Measurements from ENCODE around the gene GRIK4.
"Not testable (repeated sequence)": the region's sequence is repeated elsewhere in the genome, so short reads cannot be mapped to it uniquely, and the experiment has no call there.

GRIK4 gene

DNA sequence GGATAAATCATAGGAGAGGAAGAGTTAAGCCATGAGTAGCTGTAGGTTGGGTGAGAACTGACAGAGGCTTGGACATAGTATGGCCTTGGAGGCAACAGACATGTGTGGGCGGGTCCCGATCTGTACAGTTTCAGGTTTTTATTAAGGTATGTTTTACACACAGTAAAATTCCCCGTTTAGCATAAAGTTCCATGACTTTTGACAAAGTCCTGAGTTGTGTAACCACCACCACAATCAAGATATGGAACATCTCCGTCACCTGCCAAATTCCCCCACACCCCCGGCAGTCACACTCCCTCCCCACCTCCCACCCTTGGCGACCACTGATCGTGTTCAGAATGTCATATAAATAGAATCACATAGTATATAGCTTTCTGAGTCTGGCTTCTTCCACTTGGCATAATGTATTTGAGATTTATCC, 68.1 kb downstream of the GRIK4 start:
- no peak for ATAC-seq (replicated peaks; ENCODE audit: extremely low read depth, poor library complexity, severe bottlenecking)
- Mint-ChIP-seq H3K4me3 (no peak overlapping the region), H3K9me3 (peaks cover 6% of the 10 kb centered on the region), H3K4me1 (no peaks in the 10 kb centered on the region), H3K27me3 (peaks cover 71% of the 10 kb centered on the region), H3K27ac (ENCODE audit: low read depth) (no peak overlapping the region), H3K36me3 (ENCODE audit: insufficient read depth) (no peaks in the 10 kb centered on the region)
- DNase-seq (ENCODE audit: low spot score in 2 of 2) = no peak

DNA sequence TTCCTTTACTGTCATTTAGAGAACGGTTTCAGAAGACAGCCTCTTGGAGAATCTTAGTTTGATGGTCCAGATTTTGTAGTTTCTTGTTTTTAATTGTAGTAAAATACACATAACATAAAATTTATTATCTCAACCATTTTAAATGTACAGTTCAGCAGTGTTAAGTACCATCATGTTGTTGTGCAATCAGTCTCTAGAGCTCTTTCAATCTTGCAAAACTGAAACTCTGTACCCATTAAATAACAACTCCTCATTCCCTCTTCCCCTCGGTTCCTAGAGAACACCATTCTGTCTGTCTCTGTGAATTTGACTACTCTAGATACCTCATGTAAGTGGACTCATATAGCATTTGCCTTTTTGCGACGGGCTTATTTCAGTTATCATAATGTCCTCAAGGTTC, 69.8 kb downstream of the GRIK4 start:
- no peak overlapping the region for H3K27ac Mint-ChIP-seq (ENCODE audit: low read depth)

DNA sequence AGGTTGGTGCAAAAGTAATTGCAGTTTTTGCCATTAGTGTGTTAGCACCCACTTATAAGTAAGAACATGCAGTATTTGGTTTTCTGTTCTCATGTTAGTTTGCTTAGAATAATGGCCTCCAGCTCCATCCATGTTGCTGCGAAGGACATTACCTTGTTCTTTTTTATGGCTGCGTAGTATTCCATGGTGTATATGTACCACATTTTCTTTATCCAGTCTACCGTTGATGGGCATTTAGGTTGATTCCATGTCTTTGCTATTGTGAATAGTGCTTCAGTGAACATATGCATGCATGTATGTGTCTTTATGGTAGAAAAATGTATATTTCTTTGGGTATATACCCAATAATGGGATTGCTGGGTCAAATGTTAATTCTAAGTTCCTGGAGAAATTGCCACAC, 71.0 kb downstream of the GRIK4 start:
- not testable (repeated sequence) for DNase-seq (ENCODE audit: low spot score in 2 of 2); H3K9me3 Mint-ChIP-seq; ATAC-seq (replicated peaks; ENCODE audit: extremely low read depth, poor library complexity, severe bottlenecking); H3K27ac Mint-ChIP-seq (ENCODE audit: low read depth); H3K36me3 Mint-ChIP-seq (ENCODE audit: insufficient read depth); H3K4me3 Mint-ChIP-seq; H3K4me1 Mint-ChIP-seq
- peaks cover 73% of the 10 kb centered on the region for H3K27me3 Mint-ChIP-seq

More for the DNA sequence above, 69.8 kb downstream of the GRIK4 start:
- no peaks in the 10 kb centered on the region for H3K4me1 Mint-ChIP-seq
- peaks cover 6% of the 10 kb centered on the region for H3K9me3 Mint-ChIP-seq
- ATAC-seq (replicated peaks; ENCODE audit: extremely low read depth, poor library complexity, severe bottlenecking) (no peak), DNase-seq (ENCODE audit: low spot score in 2 of 2) (no peak)
- H3K4me3 Mint-ChIP-seq = no peak overlapping the region
- no peaks in the 10 kb centered on the region for H3K36me3 Mint-ChIP-seq (ENCODE audit: insufficient read depth)
- peaks cover 73% of the 10 kb centered on the region for H3K27me3 Mint-ChIP-seq

DNA sequence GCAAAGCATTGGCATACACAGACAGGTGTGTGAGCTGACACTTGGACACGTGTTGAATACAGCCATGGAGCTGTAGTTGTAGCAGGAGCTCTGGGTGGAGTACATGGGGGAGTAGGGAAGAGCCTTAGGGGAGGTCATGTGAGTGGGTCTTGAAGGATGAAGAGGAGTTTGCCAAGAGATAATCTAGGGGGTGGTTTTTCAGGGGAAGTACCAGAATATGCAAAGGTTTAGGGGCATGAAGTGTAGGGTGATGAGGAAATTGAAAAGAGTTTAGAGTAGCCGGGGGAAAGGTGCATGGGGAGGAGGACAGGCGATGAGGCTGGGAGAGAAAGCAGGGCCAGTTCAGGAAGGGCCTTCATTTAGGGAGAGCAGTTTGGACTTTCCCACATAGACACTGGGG, 74.5 kb downstream of the GRIK4 start:
- no peak for ATAC-seq (replicated peaks; ENCODE audit: extremely low read depth, poor library complexity, severe bottlenecking)
- no peak for DNase-seq (ENCODE audit: low spot score in 2 of 2)
- Mint-ChIP-seq H3K4me1 (no peaks in the 10 kb centered on the region), H3K36me3 (ENCODE audit: insufficient read depth) (no peaks in the 10 kb centered on the region), H3K4me3 (no peak overlapping the region), H3K27ac (ENCODE audit: low read depth) (no peak overlapping the region), H3K27me3 (peaks cover 70% of the 10 kb centered on the region), H3K9me3 (peaks cover 6% of the 10 kb centered on the region)

GRCh38 chr11:120586728-120587127, 75.2 kb downstream of the GRIK4 start:
- ATAC-seq (replicated peaks; ENCODE audit: extremely low read depth, poor library complexity, severe bottlenecking) = no peak
- Mint-ChIP-seq H3K27ac (ENCODE audit: low read depth) (no peak overlapping the region), H3K9me3 (peaks cover 6% of the 10 kb centered on the region), H3K4me1 (no peaks in the 10 kb centered on the region), H3K36me3 (ENCODE audit: insufficient read depth) (no peaks in the 10 kb centered on the region), H3K27me3 (peaks cover 65% of the 10 kb centered on the region), H3K4me3 (no peak overlapping the region)
- DNase-seq (ENCODE audit: low spot score in 2 of 2) = no peak

DNA sequence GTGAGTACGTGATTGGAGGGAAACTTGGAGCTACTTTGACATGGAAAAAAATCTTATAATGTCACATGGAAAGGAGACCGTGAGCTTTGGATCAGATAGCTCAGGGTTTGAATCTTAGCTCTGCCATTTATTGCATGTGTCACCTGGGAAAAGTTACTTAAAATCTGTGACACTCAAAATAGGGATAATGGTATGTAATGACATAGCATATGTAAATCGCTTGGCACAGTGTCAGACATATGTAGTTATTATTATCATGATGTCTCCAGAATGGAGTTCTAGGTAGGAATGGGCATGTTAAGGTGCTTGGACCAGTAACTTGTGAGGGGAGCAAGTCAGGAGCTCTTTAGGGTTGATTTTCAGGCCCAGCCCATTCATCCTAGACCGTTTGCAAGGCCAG, 75.8 kb downstream of the GRIK4 start:
- Mint-ChIP-seq H3K27ac (ENCODE audit: low read depth) (no peak overlapping the region), H3K9me3 (peaks cover 6% of the 10 kb centered on the region), H3K4me3 (no peak overlapping the region), H3K27me3 (peaks cover 65% of the 10 kb centered on the region), H3K36me3 (ENCODE audit: insufficient read depth) (no peaks in the 10 kb centered on the region), H3K4me1 (no peaks in the 10 kb centered on the region)
- ATAC-seq (replicated peaks; ENCODE audit: extremely low read depth, poor library complexity, severe bottlenecking) (no peak), DNase-seq (ENCODE audit: low spot score in 2 of 2) (no peak)

DNA sequence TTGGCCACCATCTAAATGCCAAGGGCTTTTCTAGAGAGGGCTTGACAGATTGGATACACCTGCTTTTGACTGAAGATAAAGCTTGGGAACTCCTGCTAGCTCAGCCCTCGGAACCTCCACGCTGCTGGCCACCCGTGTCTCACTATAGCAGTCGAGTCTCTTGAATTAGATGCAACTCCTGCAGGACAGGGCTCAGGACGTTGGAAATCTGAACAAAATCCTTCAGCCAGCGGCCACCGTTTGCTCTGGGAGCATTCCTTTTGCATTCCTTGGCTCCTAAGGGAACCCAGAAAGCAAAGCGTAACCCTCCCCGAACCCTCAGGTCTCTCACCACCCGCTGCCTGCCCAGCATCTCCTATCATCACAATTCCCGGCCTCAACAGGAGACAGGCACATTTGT, 77.8 kb downstream of the GRIK4 start:
- no peak overlapping the region for H3K27ac Mint-ChIP-seq (ENCODE audit: low read depth)
- H3K36me3 Mint-ChIP-seq (ENCODE audit: insufficient read depth) = no peaks in the 10 kb centered on the region
- no peak for ATAC-seq (replicated peaks; ENCODE audit: extremely low read depth, poor library complexity, severe bottlenecking)
- peaks cover 64% of the 10 kb centered on the region for H3K27me3 Mint-ChIP-seq
- no peaks in the 10 kb centered on the region for H3K9me3 Mint-ChIP-seq
- DNase-seq (ENCODE audit: low spot score in 2 of 2) = no peak
- H3K4me1 Mint-ChIP-seq = no peaks in the 10 kb centered on the region
- H3K4me3 Mint-ChIP-seq = no peak overlapping the region

DNA sequence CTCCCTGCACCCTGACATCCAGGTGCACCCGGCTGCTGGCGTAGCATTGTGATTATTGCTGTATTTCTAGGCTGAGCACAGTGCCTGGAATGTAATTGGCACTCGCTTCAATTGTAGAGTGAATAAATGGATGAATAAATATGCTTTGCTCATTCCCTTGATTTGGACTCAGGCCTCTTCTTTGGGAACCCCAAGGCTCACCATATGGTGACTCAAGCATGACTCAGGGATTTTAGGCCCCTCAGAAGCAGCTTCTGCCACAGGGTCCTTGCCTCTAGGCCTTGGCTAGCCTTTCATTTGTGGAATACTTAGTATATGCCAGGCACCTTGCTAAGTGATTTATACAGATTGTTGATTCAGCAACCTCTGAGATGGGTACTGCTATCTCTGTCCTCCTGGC, 78.9 kb downstream of the GRIK4 start:
- DNase-seq (ENCODE audit: low spot score in 2 of 2) = no peak

GRCh38 chr11:120594746-120595145, 83.2 kb downstream of the GRIK4 start:
- H3K4me3 Mint-ChIP-seq = no peak overlapping the region
- no peaks in the 10 kb centered on the region for H3K4me1 Mint-ChIP-seq
- peaks cover 31% of the 10 kb centered on the region for H3K27me3 Mint-ChIP-seq
- no peak overlapping the region for H3K27ac Mint-ChIP-seq (ENCODE audit: low read depth)
- no peak for DNase-seq (ENCODE audit: low spot score in 2 of 2)
- ATAC-seq (replicated peaks; ENCODE audit: extremely low read depth, poor library complexity, severe bottlenecking) = no peak
- H3K36me3 Mint-ChIP-seq (ENCODE audit: insufficient read depth) = no peaks in the 10 kb centered on the region
- H3K9me3 Mint-ChIP-seq = no peaks in the 10 kb centered on the region

More for the DNA sequence above, 78.9 kb downstream of the GRIK4 start:
- Mint-ChIP-seq H3K36me3 (ENCODE audit: insufficient read depth) (no peaks in the 10 kb centered on the region), H3K27ac (ENCODE audit: low read depth) (no peak overlapping the region), H3K4me3 (no peak overlapping the region), H3K4me1 (no peaks in the 10 kb centered on the region), H3K27me3 (peaks cover 54% of the 10 kb centered on the region), H3K9me3 (no peaks in the 10 kb centered on the region)
- ATAC-seq (replicated peaks; ENCODE audit: extremely low read depth, poor library complexity, severe bottlenecking) = no peak

- Mint-ChIP-seq H3K36me3 (ENCODE audit: insufficient read depth) (no peaks in the 10 kb centered on the region), H3K4me3 (no peak overlapping the region), H3K27ac (ENCODE audit: low read depth) (no peak overlapping the region), H3K27me3 (peaks cover 38% of the 10 kb centered on the region), H3K9me3 (no peaks in the 10 kb centered on the region), H3K4me1 (no peaks in the 10 kb centered on the region)
- no peak for ATAC-seq (replicated peaks; ENCODE audit: extremely low read depth, poor library complexity, severe bottlenecking)
- no peak for DNase-seq (ENCODE audit: low spot score in 2 of 2)
These were observed 84.0 kb downstream of the GRIK4 start for GRCh38 chr11:120595557-120595956.

DNA sequence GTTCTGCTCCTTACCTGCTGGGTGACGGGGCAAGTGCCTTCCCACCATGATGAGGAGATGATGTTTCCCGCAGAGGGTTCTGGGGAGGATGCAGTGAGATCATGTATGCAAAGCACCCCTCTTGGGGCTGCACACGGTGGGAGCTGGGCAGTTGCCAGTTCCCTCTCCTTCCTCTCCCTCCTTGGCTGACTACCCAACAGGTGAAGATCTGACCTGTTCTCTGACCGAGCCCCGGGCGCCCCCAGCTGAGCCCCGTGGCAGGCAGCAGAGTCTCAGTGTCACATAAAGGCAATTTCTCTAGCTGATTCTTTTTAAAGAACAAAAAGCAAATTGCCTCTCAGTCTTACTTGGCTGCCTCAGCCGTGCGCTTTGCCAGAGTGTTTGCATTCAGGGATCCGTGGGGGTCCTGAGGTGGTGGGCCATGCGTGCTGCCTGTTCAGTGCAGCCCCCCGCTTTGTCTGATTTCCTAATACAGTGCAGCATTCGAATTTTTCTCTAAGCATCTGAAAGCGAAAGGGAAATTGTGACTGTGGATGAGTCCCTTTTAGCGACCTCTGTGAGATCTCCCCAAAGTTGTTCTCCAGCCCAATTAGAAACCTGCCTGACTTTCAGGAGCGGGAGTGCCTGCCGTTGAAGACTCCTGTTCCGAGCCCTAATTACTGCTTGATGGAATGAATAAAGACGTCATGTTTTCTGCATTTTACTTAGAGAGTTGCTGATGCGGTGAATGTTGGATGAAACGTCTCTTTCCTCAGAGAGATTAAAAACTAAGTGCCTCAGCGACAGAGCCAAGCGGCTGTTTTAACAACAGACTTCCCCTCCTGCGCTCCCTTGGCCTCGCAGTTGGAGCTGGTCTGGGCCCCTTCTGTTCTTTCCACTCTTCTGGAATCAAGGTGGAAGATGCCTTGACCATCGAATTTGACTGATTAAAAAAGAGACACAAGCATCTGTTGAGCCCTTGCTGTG, 86.0 kb downstream of the GRIK4 start:
- Mint-ChIP-seq H3K4me3 (no peak overlapping the region), H3K4me1 (no peaks in the 10 kb centered on the region), H3K36me3 (ENCODE audit: insufficient read depth) (no peaks in the 10 kb centered on the region), H3K27ac (ENCODE audit: low read depth) (no peak overlapping the region), H3K9me3 (no peaks in the 10 kb centered on the region), H3K27me3 (peaks cover 48% of the 10 kb centered on the region)
- DNase-seq (ENCODE audit: low spot score in 2 of 2) (no peak), ATAC-seq (replicated peaks; ENCODE audit: extremely low read depth, poor library complexity, severe bottlenecking) (no peak)

DNA sequence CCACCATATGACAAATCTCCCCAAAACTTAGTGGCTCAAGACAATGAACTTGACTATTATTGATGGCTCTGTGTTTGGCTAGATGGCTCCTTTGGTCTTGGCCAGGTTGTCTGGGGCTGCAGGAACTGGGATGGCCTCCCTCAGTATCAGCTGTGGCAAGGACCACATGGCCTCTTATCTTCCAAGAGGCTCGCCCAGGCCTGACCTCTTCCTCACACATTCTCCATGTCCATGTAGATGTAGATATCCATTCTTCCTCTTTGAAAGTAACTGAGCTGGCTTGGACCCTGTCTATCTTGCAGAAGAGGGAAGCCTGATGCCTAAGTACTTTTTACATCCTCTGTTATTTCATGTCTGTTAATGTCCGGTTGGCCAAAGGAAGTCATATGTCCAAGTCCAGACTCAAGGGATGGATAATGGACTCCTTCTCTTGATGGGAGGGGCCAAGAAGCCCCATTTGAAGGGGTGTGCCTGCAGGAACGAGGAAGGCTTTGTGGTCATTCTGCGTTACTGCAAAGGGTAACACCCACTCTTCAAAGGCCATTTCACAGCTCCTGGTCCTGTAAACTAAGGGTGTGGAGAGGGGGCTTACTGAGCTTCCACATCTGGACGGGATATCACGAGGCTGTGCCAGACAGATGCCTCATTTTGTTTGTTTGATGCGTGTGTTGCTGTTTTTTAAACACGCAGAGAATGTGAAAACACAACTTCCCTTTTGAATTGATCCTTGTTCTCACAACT, 87.1 kb downstream of the GRIK4 start:
- no peaks in the 10 kb centered on the region for H3K4me1 Mint-ChIP-seq
- peaks cover 43% of the 10 kb centered on the region for H3K27me3 Mint-ChIP-seq
- H3K36me3 Mint-ChIP-seq (ENCODE audit: insufficient read depth) = no peaks in the 10 kb centered on the region
- no peak overlapping the region for H3K4me3 Mint-ChIP-seq
- no peaks in the 10 kb centered on the region for H3K9me3 Mint-ChIP-seq
- no peak for ATAC-seq (replicated peaks; ENCODE audit: extremely low read depth, poor library complexity, severe bottlenecking)
- H3K27ac Mint-ChIP-seq (ENCODE audit: low read depth) = no peak overlapping the region
- no peak for DNase-seq (ENCODE audit: low spot score in 2 of 2)

Data from central memory CD8-positive, alpha-beta T cell (primary cell).